Cardiac fibroblast (primary cell): ENCODE measurements around the gene RRAGD.

Source experiments
- DNase-seq, 2 donors: peaks; one replicate each; pipeline versions ENCODE4 v3.0.0 to v3.0.0-alpha.2; 2010; ENCODE audit warnings: low read depth in 2 of 2
- H3K4me3 ChIP-seq, 2 donors: replicated peaks in 1 of 2; 1 replicate in 1 of 2; 2 replicates in 1 of 2; pipeline ENCODE4 v1.5.1; 2011; ENCODE audit warnings: low read depth in 2 of 2, low read length in 2 of 2, mild to moderate bottlenecking in 2 of 2, moderate library complexity in 1 of 2
- TF ChIP-seq, protein P1 (sequence below): IDR thresholded peaks from one replicate; pipeline ENCODE4 v1.5.1; 2011; ENCODE audit warnings: low read depth, mild to moderate bottlenecking, low read length, inconsistent platforms

The RRAGD gene

DNA sequence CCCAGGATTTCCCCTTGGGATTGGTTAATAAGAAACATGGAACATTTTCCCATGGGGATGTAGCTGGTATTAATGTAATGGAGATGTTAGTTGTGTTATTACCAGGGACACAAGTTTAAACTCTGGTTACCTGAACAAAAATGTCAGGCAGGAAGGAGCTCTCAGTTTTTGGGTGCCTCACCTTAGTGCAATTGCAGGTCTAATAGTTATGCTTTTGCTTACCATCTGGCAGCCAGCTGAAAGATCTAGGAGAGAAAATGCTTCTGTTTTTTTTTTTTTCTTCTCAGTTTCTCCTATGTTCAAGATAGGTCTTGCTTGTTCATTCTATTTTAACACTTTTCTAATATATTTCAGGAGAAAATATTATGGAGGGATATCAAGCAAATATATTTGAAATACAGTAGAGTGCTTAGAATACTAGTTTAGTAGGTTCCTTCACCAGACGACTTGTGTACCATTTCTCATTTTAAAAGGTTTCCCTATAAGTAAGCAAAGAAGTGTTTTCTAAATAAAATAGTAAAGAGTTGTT, 55.4 kb downstream of the RRAGD start:
- no peak overlapping the region for H3K4me3 ChIP-seq
- no peak for DNase-seq
- TF ChIP-seq, protein P1, sequence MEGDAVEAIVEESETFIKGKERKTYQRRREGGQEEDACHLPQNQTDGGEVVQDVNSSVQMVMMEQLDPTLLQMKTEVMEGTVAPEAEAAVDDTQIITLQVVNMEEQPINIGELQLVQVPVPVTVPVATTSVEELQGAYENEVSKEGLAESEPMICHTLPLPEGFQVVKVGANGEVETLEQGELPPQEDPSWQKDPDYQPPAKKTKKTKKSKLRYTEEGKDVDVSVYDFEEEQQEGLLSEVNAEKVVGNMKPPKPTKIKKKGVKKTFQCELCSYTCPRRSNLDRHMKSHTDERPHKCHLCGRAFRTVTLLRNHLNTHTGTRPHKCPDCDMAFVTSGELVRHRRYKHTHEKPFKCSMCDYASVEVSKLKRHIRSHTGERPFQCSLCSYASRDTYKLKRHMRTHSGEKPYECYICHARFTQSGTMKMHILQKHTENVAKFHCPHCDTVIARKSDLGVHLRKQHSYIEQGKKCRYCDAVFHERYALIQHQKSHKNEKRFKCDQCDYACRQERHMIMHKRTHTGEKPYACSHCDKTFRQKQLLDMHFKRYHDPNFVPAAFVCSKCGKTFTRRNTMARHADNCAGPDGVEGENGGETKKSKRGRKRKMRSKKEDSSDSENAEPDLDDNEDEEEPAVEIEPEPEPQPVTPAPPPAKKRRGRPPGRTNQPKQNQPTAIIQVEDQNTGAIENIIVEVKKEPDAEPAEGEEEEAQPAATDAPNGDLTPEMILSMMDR: no peak

DNA sequence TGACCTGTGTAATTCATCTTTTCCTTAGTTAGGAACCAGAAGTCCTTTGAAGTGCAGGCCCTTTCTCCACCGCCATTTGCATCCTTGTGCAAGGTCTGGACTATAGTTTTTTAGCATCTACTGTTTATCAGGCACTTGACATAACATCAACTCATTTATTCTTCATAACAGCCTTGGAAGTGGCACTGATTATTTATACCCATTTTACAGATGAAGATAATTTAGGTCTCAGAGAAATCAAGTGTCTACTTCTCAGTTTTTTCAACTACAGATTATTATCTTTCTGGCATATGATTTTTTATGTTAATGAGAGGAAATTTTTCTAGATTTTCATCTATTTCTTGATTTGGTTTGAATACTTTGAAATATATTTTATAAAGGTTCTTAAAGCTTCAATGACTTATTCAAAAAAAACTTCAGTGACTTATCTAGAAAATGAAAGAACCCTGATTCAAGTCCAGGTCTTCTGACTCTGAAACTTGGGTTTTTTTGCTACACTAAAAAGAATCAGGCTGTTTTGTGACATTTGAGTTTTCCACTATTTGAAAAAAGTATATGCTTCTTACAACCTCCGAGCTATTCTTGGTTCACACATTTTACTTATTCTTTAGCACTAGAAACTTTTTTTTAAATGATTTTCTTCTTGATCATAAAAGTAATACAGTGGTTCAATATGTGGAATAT, 56.4 kb downstream of the RRAGD start:
- TF ChIP-seq, protein P1: no peak
- no peak for DNase-seq
- H3K4me3 ChIP-seq: no peak overlapping the region

DNA sequence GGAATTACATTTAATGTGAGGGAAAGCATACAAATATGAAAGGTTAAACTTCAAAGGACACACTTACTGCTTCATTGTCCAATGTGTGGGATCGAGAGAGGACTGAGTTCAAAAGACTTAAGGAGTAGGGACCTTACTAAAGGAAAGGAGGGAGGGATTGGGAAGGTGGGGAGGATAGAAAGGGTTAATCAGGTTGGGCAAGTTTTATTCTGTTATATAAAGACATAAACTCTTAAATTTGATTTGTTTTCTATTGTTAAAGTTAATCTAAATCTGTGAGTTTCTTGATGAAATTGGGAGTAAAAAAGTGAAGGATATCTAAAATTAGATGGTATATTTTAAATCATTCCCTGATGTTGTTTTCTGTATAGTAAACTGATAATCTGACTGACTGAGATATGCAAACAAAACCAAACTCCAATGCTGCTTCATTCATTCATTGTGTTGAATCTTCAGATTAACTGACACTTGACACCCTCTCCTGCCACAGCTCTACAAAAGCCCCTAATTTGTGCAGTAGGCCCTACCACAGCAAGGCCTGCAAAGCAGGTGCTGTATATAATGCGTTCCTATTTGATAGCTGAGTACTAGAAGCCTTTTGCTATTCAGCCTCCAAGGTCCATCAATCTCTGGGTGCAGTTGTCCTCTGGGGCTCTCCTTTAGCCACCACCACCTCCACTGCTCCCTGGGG, 58.2 kb downstream of the RRAGD start:
- TF ChIP-seq, protein P1: no peak
- no peak for DNase-seq
- H3K4me3 ChIP-seq: no peak overlapping the region

DNA sequence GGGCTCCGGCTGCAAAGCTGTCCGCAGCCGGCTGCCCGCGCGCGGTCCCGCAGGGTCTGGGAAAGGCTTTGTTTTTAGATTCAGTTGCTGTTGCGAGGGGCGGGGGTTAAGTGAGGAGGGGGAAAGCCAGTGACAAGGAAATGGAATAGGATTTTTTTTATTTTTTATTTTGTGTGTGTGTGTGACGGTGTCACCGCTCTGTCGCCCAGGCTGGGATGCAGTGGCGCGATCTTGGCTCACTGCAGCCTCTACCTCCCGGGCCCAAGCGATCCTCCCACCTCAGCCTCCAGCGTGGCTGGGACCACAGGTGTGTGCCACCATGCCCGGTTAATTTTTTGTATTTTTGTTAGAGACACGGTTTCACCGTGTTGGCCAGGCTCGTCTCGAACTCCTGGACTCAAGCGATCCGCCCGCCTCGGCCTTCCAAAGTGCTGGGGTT, 58.9 kb downstream of the RRAGD start:
- TF ChIP-seq, protein P1: no peak
- no peak for DNase-seq
- peak overlapping the region; percentile 46 to 82 for H3K4me3 ChIP-seq

DNA sequence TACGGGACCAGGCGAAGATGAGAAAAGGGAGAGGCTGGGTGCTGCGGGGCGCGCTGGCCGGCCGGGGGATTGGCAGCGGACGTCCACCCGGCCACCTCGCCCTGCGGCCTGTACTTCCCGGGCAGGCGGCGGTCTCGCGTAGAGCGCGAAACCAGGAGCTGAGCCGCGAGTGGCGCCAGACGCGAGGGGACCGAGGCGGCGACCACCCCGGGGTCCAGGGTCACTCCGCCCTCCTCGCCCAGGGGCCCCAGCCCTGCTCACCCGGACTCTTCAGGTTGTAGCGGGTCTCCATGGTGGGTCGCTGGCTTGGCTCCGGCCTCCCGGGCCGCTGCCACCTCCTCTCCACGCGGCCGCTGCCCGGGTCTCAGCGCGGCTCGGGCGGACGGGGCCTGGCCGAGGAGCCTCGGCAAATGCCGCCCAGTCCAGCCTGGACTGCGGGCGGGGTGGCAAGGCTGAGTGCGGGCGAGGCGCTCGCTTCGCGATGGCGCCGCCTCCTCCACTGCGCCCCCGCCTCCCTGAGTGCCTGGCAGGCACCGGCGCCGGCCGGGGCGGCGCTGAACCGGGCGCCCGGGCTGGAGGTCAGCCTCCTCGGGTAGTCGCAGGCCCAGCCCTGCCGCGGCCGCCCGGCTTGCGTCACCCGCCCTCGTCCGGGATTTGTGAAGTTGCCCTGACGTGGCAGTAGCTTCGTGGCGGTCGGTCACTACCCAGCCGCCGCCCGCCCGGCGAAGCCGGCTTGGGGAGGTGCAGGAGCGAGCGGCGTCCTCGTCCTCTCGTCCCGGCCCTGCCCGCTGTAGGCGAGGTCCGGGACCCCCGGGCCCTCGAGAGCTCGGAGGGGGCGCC, 59.6 kb downstream of the RRAGD start, which contains the start of gene UBE2J1:
Gene UBE2J1, minus strand, starts transcription at position 445 of the 840 bp plus-strand sequence. Its CDS starts 153 bp downstream, at position 292.
- peak; percentile 95 to 97 for DNase-seq
- peak within 1 kb of the TSS; percentile 65 to 82 for H3K4me3 ChIP-seq
- TF ChIP-seq, protein P1: no peak

DNA sequence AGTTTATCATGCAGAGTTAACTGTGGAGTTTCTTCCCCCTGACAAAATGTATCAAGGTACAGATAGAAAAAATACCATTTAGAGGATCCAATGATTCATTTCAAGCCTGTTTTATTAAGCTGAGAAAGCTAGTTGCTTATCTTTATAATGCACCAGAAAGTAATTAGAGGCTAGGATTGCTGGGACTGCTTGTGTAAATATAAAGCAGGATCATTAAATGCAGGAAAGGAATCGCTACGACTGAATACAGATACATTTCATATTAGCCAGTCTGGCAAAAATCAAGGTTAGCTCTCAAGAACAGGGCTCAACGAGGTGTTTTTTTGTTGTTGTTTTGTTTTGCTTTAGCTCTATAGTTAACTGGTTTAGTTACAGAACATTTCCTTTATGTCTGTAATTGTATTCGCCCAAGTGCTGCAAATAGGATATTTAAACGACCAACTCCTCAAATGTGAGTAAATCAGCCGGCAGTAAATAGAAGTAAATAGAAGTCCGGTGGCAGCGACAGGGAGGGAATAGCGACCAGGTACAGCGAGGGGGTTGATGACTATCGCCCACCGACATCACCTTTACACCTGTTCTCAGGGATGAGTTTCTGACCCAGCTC, 60.3 kb downstream of the RRAGD start:
- TF ChIP-seq, protein P1: no peak
- peak; percentile 4 to 20 for DNase-seq
- peak overlapping the region; percentile 65 to 82 for H3K4me3 ChIP-seq
